ENCODE data around the gene COPRS. TPM values are rescaled to one million over a fixed set of nuclear protein-coding genes. Genes with fewer than 3 reads are reported as not detected.

The COPRS gene
- total RNA-seq, 4 donors from 2014 or later = 23.8 to 45.2 (median 37.0) TPM

DNA sequence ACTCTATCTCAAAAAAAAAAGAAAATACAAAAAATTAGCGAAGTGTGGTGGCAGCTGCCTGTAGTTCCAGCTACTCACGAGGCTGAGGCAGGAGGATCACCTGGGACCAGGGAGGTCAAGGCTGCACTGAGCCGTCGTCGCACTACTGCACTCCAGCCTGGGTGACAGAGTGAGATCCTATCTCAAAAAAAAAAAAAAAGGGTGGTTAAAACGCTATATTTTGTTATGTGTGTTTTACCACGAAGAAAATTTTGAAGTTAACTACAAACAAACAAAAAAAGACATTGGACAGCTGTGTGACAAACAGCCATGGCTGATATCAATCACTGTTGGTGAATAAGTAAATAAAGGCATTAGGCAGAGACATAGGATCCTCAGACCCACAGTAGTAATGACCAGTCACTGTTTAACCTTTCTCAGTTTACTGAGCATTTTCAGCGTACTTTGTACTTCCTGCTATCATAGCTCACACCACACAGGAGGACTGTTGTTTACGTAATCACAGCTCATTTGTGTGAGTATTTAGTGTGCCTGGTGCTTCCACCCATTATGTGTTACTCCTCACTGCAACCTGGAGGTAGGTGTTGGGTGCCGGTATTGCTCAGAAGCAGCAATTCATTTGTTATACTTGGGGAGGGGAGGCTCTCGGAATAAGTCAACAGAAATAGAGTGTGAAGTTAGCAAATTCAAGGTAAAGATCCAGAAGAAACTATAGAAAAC lies 55.4 kb downstream of the COPRS start:
- H3K9me3 ChIP-seq = no peaks in the 10 kb centered on the region
- H3K36me3 ChIP-seq = no peaks in the 10 kb centered on the region
- H3K4me1 ChIP-seq = peaks cover 0 to 13% (median 0%) of the 10 kb centered on the region in 3 donors
- no peak for TF ChIP-seq POLR2A (IDR thresholded peaks at IDR 0.05)
- TF ChIP-seq, protein P1, sequence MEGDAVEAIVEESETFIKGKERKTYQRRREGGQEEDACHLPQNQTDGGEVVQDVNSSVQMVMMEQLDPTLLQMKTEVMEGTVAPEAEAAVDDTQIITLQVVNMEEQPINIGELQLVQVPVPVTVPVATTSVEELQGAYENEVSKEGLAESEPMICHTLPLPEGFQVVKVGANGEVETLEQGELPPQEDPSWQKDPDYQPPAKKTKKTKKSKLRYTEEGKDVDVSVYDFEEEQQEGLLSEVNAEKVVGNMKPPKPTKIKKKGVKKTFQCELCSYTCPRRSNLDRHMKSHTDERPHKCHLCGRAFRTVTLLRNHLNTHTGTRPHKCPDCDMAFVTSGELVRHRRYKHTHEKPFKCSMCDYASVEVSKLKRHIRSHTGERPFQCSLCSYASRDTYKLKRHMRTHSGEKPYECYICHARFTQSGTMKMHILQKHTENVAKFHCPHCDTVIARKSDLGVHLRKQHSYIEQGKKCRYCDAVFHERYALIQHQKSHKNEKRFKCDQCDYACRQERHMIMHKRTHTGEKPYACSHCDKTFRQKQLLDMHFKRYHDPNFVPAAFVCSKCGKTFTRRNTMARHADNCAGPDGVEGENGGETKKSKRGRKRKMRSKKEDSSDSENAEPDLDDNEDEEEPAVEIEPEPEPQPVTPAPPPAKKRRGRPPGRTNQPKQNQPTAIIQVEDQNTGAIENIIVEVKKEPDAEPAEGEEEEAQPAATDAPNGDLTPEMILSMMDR (IDR thresholded peaks at IDR 0.05) = no peak
- H3K27ac ChIP-seq = peak overlapping the region in 1 of 4 donors; percentile 9
- intact Hi-C loops (cut with DNase I) = no loop called here
- WGBS, 2 donors = 58 to 71% methylated on average over 11 of the region's 11 CpGs
- no peak overlapping the region for H3K4me3 ChIP-seq
- no peaks in the 10 kb centered on the region for H3K27me3 ChIP-seq
- DNase-seq = no peak

DNA sequence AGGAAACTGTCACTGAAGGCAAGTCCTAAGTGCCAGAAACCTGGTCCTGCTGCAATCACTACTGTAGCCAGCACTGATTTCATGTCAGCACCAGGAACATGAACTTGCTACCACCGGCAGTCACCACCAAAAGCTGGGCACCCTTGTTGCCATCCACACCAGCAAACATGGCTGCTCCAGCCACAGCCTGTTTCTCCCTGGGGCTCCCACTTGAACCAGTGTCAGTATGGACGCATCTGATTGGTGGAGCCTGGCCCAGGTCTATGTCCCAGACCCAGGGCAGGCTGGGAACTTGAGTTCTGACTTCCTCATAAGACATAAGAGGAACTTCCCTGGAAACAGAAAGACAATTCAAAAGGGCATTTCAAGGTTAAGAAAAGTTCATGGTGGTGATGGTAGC lies 56.5 kb downstream of the COPRS start:
- TF ChIP-seq POLR2A (IDR thresholded peaks at IDR 0.05) = no peak
- TF ChIP-seq, protein P1 (IDR thresholded peaks at IDR 0.05) = no peak
- Histone ChIP-seq H3K9me3 (no peaks in the 10 kb centered on the region), H3K4me3 (no peak overlapping the region), H3K36me3 (no peaks in the 10 kb centered on the region), H3K27me3 (no peaks in the 10 kb centered on the region), H3K4me1 (peaks cover 0 to 13% (median 0%) of the 10 kb centered on the region in 3 donors), H3K27ac (no peak overlapping the region)
- DNase-seq = no peak
- intact Hi-C loops (cut with DNase I) = no loop called here
- 90 to 94% methylated on average over 1 to 2 of the region's 2 CpGs for WGBS, 2 donors

Other genes starting within 250 kb of the COPRS start
- gene UTP6, start 42.5 kb upstream of the COPRS start, total RNA-seq = 10 to 100 TPM; 17.1 to 40.4 (median 24.5) TPM
- gene SUZ12, start 77.8 kb upstream of the COPRS start, total RNA-seq = 10 to 100 TPM; 10.5 to 20.7 (median 15.9) TPM
- gene LRRC37B, start 148.1 kb upstream of the COPRS start, total RNA-seq = 10 to 100 TPM in 2 of 4 donors, 1 to 10 TPM in 2; 5.8 to 14.9 (median 9.7) TPM